Activated T-cell treated with anti-CD3 and anti-CD28 coated beads, Interleukin-2, amount 50 U/mL, for 24 hours (primary cell): ENCODE data around the gene AMDHD2.

Experiments used
- DNase-seq: peaks from one replicate; pipeline ENCODE4 v3.0.0-alpha.2; 2020
- H3K27ac Mint-ChIP-seq: 2 replicates; pipeline ENCODE4 v1.8.0; 2020; ENCODE audit warnings: mild to moderate bottlenecking, mixed read lengths
- H3K27me3 Mint-ChIP-seq: 2 replicates; pipeline ENCODE4 v1.8.0; 2020; ENCODE audit warnings: mixed read lengths
- H3K36me3 Mint-ChIP-seq: 2 replicates; pipeline ENCODE4 v1.8.0; 2020; ENCODE audit warnings: low read depth, mixed read lengths
- H3K4me1 Mint-ChIP-seq: 2 replicates; pipeline ENCODE4 v1.8.0; 2020; ENCODE audit warnings: low read depth, mixed read lengths
- H3K4me3 Mint-ChIP-seq: 2 replicates; pipeline ENCODE4 v1.8.0; 2020; ENCODE audit warnings: mild to moderate bottlenecking, moderate library complexity, mixed read lengths
- H3K9me3 Mint-ChIP-seq: 2 replicates; pipeline ENCODE4 v1.8.0; 2020; ENCODE audit warnings: mixed read lengths

The AMDHD2 gene

GRCh38 chr16:2500918-2501750 lies 19.0 kb upstream of the AMDHD2 start:
- Mint-ChIP-seq H3K4me1 (no peaks in the 10 kb centered on the region), H3K9me3 (no peaks in the 10 kb centered on the region), H3K27ac (no peak overlapping the region), H3K36me3 (peaks cover 29% of the 10 kb centered on the region), H3K4me3 (no peak overlapping the region), H3K27me3 (no peaks in the 10 kb centered on the region)
- DNase-seq: peak; percentile 91

- DNase-seq: no peak
- no peaks in the 10 kb centered on the region for H3K9me3 Mint-ChIP-seq
- H3K36me3 Mint-ChIP-seq: peaks cover 21% of the 10 kb centered on the region
- H3K4me1 Mint-ChIP-seq: no peaks in the 10 kb centered on the region
- no peak overlapping the region for H3K27ac Mint-ChIP-seq
- H3K27me3 Mint-ChIP-seq: no peaks in the 10 kb centered on the region
- H3K4me3 Mint-ChIP-seq: no peak overlapping the region
These were observed 17.9 kb upstream of the AMDHD2 start for GRCh38 chr16:2501946-2502895.

- Mint-ChIP-seq H3K36me3 (no peaks in the 10 kb centered on the region), H3K4me1 (peaks cover 5% of the 10 kb centered on the region), H3K27me3 (no peaks in the 10 kb centered on the region), H3K9me3 (no peaks in the 10 kb centered on the region), H3K4me3 (no peak overlapping the region), H3K27ac (no peak overlapping the region)
- DNase-seq: no peak
These were observed 14.5 kb upstream of the AMDHD2 start for GRCh38 chr16:2505695-2506094.

GRCh38 chr16:2507052-2507659 lies 13.0 kb upstream of the AMDHD2 start:
- no peak overlapping the region for H3K27ac Mint-ChIP-seq
- no peaks in the 10 kb centered on the region for H3K27me3 Mint-ChIP-seq
- H3K4me1 Mint-ChIP-seq: peaks cover 7% of the 10 kb centered on the region
- no peaks in the 10 kb centered on the region for H3K9me3 Mint-ChIP-seq
- no peak overlapping the region for H3K4me3 Mint-ChIP-seq
- no peaks in the 10 kb centered on the region for H3K36me3 Mint-ChIP-seq
- DNase-seq: no peak

GRCh38 chr16:2507665-2508064 lies 12.5 kb upstream of the AMDHD2 start:
- no peak overlapping the region for H3K4me3 Mint-ChIP-seq
- no peaks in the 10 kb centered on the region for H3K27me3 Mint-ChIP-seq
- no peaks in the 10 kb centered on the region for H3K9me3 Mint-ChIP-seq
- H3K36me3 Mint-ChIP-seq: no peaks in the 10 kb centered on the region
- no peak overlapping the region for H3K27ac Mint-ChIP-seq
- no peak for DNase-seq
- H3K4me1 Mint-ChIP-seq: peaks cover 12% of the 10 kb centered on the region

GRCh38 chr16:2508722-2509400 lies 11.3 kb upstream of the AMDHD2 start:
- Mint-ChIP-seq H3K36me3 (peaks cover 1% of the 10 kb centered on the region), H3K9me3 (no peaks in the 10 kb centered on the region), H3K4me3 (no peak overlapping the region), H3K27ac (no peak overlapping the region), H3K27me3 (no peaks in the 10 kb centered on the region), H3K4me1 (peaks cover 20% of the 10 kb centered on the region)
- no peak for DNase-seq

- H3K4me3 Mint-ChIP-seq: no peak overlapping the region
- no peak for DNase-seq
- H3K36me3 Mint-ChIP-seq: peaks cover 19% of the 10 kb centered on the region
- peaks cover 33% of the 10 kb centered on the region for H3K4me1 Mint-ChIP-seq
- H3K9me3 Mint-ChIP-seq: no peaks in the 10 kb centered on the region
- H3K27ac Mint-ChIP-seq: no peak overlapping the region
- H3K27me3 Mint-ChIP-seq: no peaks in the 10 kb centered on the region
These were observed 8.9 kb upstream of the AMDHD2 start for GRCh38 chr16:2511128-2511800.

GRCh38 chr16:2511996-2512734 lies 8.0 kb upstream of the AMDHD2 start:
- no peaks in the 10 kb centered on the region for H3K9me3 Mint-ChIP-seq
- peak overlapping the region; percentile 11 for H3K4me3 Mint-ChIP-seq
- H3K4me1 Mint-ChIP-seq: peaks cover 42% of the 10 kb centered on the region
- H3K27me3 Mint-ChIP-seq: no peaks in the 10 kb centered on the region
- H3K36me3 Mint-ChIP-seq: peaks cover 27% of the 10 kb centered on the region
- H3K27ac Mint-ChIP-seq: peak overlapping the region; percentile 90
- DNase-seq: no peak

- no peak for DNase-seq
- Mint-ChIP-seq H3K4me1 (peaks cover 47% of the 10 kb centered on the region), H3K9me3 (no peaks in the 10 kb centered on the region), H3K27me3 (no peaks in the 10 kb centered on the region), H3K27ac (peak overlapping the region; percentile 90), H3K4me3 (peak overlapping the region; percentile 86), H3K36me3 (peaks cover 27% of the 10 kb centered on the region)
These were observed 7.3 kb upstream of the AMDHD2 start for GRCh38 chr16:2512735-2513404.

- Mint-ChIP-seq H3K27me3 (no peaks in the 10 kb centered on the region), H3K27ac (peak within 1 kb of the TSS; percentile 97), H3K9me3 (no peaks in the 10 kb centered on the region), H3K4me3 (peak within 1 kb of the TSS; percentile 96), H3K36me3 (peaks cover 27% of the 10 kb centered on the region), H3K4me1 (peaks cover 55% of the 10 kb centered on the region)
- peak; percentile 94 for DNase-seq
These were observed 6.5 kb upstream of the AMDHD2 start, which contains the start of gene ATP6V0C for GRCh38 chr16:2513405-2514332. Gene ATP6V0C (plus strand): TSS chr16:2513952. CDS start chr16:2514104, 152 bp downstream.

GRCh38 chr16:2514333-2515179 lies 5.6 kb upstream of the AMDHD2 start:
- Mint-ChIP-seq H3K4me1 (peaks cover 60% of the 10 kb centered on the region), H3K36me3 (peaks cover 33% of the 10 kb centered on the region), H3K9me3 (no peaks in the 10 kb centered on the region), H3K27me3 (no peaks in the 10 kb centered on the region), H3K4me3 (peak overlapping the region; percentile 96), H3K27ac (peak overlapping the region; percentile 97)
- DNase-seq: peak; percentile 60
